Activated naive CD4-positive, alpha-beta T cell treated with anti-CD3 and anti-CD28 coated beads, Interleukin-2, amount 10 ng/mL, durations not matched to agents 7 days and 5 days (primary cell): Measurements from ENCODE around the gene PTGFRN.
A peak's percentile ranks its signal among the peaks of the same experiment; 100 is the strongest.

Experiments used
- CTCF ChIA-PET: fragments of 350-600 bp; sonication (Branson Sonifier 250); formaldehyde crosslinking; loops from one replicate; lab custom pipeline; 2021; ENCODE audit warnings: antibody characterized with exemption; lab: Charles Lee
- DNase-seq: peaks from one replicate; pipeline ENCODE4 v3.0.0-alpha.2; 2020
- H3K27ac Mint-ChIP-seq: one replicate; pipeline ENCODE4 v1.8.0; 2021; ENCODE audit warnings: mild to moderate bottlenecking, moderate library complexity, mixed read lengths
- H3K27me3 Mint-ChIP-seq: one replicate; pipeline ENCODE4 v1.8.0; 2021; ENCODE audit warnings: mild to moderate bottlenecking, mixed read lengths
- H3K36me3 Mint-ChIP-seq: one replicate; pipeline ENCODE4 v1.8.0; 2021; ENCODE audit warnings: mixed read lengths
- H3K4me1 Mint-ChIP-seq: one replicate; pipeline ENCODE4 v1.8.0; 2021; ENCODE audit warnings: mixed read lengths
- H3K4me3 Mint-ChIP-seq: one replicate; pipeline ENCODE4 v1.8.0; 2021; ENCODE audit warnings: mild to moderate bottlenecking, moderate library complexity, mixed read lengths
- H3K9me3 Mint-ChIP-seq: one replicate; pipeline ENCODE4 v1.8.0; 2021; ENCODE audit warnings: mixed read lengths

Gene PTGFRN

GRCh38 chr1:116948046-116948445, 38.3 kb downstream of the PTGFRN start:
- DNase-seq: no peak
- H3K4me1 Mint-ChIP-seq: peaks cover 25% of the 10 kb centered on the region

GRCh38 chr1:116948642-116949041, 38.9 kb downstream of the PTGFRN start:
- no peak overlapping the region for H3K27ac Mint-ChIP-seq
- H3K4me3 Mint-ChIP-seq: no peak overlapping the region
- no peaks in the 10 kb centered on the region for H3K27me3 Mint-ChIP-seq
- H3K36me3 Mint-ChIP-seq: no peaks in the 10 kb centered on the region
- DNase-seq: no peak
- CTCF ChIA-PET: interaction anchor here (1.3 kb wide), 1 partner anchor 34 kb away, joined by 3 read pairs; no protein-coding TSS in a partner anchor
- peaks cover 21% of the 10 kb centered on the region for H3K4me1 Mint-ChIP-seq
- no peaks in the 10 kb centered on the region for H3K9me3 Mint-ChIP-seq

More at GRCh38 chr1:116948046-116948445, 38.3 kb downstream of the PTGFRN start:
- H3K36me3 Mint-ChIP-seq: no peaks in the 10 kb centered on the region
- H3K4me3 Mint-ChIP-seq: no peak overlapping the region
- H3K9me3 Mint-ChIP-seq: no peaks in the 10 kb centered on the region
- H3K27ac Mint-ChIP-seq: no peak overlapping the region
- CTCF ChIA-PET: interaction anchor here (1.0 to 1.3 kb wide), 2 partner anchors 34 to 223 kb away, joined by 3 read pairs; no protein-coding TSS in a partner anchor
- no peaks in the 10 kb centered on the region for H3K27me3 Mint-ChIP-seq

DNA sequence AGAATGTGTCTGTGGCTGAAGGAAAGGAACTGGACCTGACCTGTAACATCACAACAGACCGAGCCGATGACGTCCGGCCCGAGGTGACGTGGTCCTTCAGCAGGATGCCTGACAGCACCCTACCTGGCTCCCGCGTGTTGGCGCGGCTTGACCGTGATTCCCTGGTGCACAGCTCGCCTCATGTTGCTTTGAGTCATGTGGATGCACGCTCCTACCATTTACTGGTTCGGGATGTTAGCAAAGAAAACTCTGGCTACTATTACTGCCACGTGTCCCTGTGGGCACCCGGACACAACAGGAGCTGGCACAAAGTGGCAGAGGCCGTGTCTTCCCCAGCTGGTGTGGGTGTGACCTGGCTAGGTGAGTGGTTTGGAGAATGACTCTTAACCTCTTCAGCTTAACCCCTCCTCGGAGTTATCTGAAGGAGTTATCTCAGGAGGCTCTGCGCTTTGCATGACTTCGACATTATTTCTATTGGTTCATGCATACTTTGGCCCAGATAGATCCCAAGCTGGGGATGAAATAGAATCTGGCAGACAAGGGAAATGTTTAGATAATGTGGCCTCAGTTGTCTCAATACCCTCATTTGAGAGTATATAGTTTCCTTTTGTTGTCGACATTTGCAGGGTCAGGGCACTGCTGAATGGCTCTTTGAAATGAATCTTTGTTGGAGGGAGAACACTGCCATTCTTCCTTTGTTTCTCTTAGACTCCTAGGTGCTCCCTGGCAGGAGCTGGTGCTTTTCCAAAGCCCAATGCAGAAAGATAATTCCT, 39.7 kb downstream of the PTGFRN start:
- no peaks in the 10 kb centered on the region for H3K9me3 Mint-ChIP-seq
- H3K36me3 Mint-ChIP-seq: no peaks in the 10 kb centered on the region
- no peaks in the 10 kb centered on the region for H3K27me3 Mint-ChIP-seq
- no peak overlapping the region for H3K4me3 Mint-ChIP-seq
- peaks cover 15% of the 10 kb centered on the region for H3K4me1 Mint-ChIP-seq
- DNase-seq: no peak
- no peak overlapping the region for H3K27ac Mint-ChIP-seq
- CTCF ChIA-PET: interaction anchor here (1.0 kb wide), 1 partner anchor 69 kb away, joined by 3 read pairs; no protein-coding TSS in a partner anchor

GRCh38 chr1:116950517-116951199, 40.9 kb downstream of the PTGFRN start:
- H3K36me3 Mint-ChIP-seq: no peaks in the 10 kb centered on the region
- H3K9me3 Mint-ChIP-seq: no peaks in the 10 kb centered on the region
- CTCF ChIA-PET: interaction anchor here (0.6 kb wide), 2 partner anchors 47 to 278 kb away, joined by 3 read pairs; no protein-coding TSS in a partner anchor
- H3K27me3 Mint-ChIP-seq: no peaks in the 10 kb centered on the region
- no peak overlapping the region for H3K27ac Mint-ChIP-seq
- no peak for DNase-seq
- H3K4me3 Mint-ChIP-seq: no peak overlapping the region
- peaks cover 6% of the 10 kb centered on the region for H3K4me1 Mint-ChIP-seq

DNA sequence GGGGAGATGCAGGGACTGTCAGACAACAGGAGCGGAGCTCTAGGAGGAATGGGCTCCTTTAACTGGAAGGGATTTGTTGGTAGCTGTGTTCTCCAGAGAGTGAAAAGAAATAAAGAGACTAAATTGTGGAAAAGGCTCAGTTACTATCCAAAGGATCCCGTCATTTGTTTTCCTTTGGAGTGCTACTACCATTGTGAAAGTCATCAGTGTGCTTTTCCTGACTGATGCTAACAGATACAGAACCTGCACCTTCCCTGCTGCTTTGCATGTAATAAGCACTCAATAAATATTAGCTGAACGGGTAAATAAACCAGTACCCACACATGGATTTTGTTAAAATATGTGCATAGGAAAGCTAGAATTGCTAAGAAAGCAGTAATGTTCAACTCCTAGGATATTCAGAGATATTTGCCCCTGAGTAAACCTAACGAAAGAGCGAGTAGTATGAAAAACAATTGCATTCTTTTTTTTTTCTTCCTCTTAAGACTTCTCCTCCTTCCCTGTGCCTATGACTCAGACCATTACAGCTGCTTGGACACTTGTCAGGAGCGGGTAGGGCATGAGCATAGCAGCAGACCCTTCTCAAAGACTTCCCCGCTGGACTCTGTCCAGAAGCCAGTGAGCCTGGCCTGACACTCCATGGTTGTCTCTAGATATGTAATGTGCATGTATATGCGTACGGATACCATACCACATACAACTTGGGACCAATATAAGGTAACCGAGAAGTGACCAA, 41.7 kb downstream of the PTGFRN start:
- Mint-ChIP-seq H3K4me3 (no peak overlapping the region), H3K4me1 (no peaks in the 10 kb centered on the region), H3K27ac (no peak overlapping the region), H3K36me3 (no peaks in the 10 kb centered on the region), H3K27me3 (no peaks in the 10 kb centered on the region), H3K9me3 (no peaks in the 10 kb centered on the region)
- CTCF ChIA-PET: interaction anchor here (0.5 kb wide), 1 partner anchor 279 kb away, joined by 3 read pairs; no protein-coding TSS in a partner anchor
- DNase-seq: no peak

DNA sequence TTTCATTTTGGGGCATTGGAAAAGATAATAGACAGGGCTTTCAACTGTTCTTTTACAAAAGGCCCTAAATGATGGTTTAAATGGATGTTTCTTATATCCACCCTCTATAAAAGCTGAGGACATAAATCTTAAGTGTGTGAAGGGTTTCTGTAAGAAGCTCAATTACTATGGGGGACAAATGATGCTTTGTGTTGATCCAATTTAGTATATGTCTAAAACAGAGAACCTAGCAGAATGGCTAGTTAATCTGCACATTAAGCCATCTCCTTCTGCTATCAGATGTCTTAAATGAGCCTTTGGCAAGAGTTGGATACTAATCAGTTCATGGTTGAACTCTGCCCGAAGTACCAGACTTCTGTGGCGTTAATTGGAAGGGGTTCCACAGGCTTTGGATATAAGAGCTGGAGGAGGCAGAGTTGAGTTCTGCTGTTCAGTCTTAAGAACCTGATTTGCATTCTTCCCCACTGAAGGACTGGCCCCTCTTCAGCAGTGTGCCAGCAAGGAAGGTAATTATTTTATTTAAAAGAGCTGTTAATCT, 43.1 kb downstream of the PTGFRN start:
- DNase-seq: no peak
- Mint-ChIP-seq H3K4me1 (no peaks in the 10 kb centered on the region), H3K27me3 (no peaks in the 10 kb centered on the region), H3K27ac (no peak overlapping the region), H3K4me3 (no peak overlapping the region), H3K9me3 (no peaks in the 10 kb centered on the region), H3K36me3 (no peaks in the 10 kb centered on the region)
- CTCF ChIA-PET: no interaction called here

DNA sequence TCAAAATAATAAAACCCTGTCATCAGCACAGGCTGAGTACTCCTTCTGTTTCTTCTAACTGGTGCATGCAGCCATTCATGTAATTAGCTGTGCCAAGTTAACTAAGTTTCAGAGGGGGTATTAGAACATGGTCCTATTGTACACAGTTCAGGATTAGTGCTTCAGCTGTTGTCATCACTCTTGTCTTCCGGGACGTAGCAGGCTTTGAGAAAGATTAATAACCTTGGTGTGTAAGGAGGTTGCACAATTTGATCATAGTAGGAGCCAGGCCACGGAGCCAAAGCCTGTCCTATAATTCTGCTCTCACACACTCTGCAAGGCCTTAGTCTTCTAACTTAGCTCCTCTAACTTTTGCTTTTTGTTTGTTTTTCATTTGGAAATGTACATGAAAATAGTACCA, 44.7 kb downstream of the PTGFRN start:
- DNase-seq: no peak
- H3K27me3 Mint-ChIP-seq: no peaks in the 10 kb centered on the region
- CTCF ChIA-PET: interaction anchor here (1.1 kb wide), 1 partner anchor 20 kb away, joined by 3 read pairs; no protein-coding TSS in a partner anchor
- no peaks in the 10 kb centered on the region for H3K9me3 Mint-ChIP-seq
- H3K27ac Mint-ChIP-seq: no peak overlapping the region
- no peaks in the 10 kb centered on the region for H3K4me1 Mint-ChIP-seq
- H3K4me3 Mint-ChIP-seq: no peak overlapping the region
- H3K36me3 Mint-ChIP-seq: no peaks in the 10 kb centered on the region

- CTCF ChIA-PET: no interaction called here
- H3K4me3 Mint-ChIP-seq: no peak overlapping the region
- no peaks in the 10 kb centered on the region for H3K4me1 Mint-ChIP-seq
- H3K27ac Mint-ChIP-seq: no peak overlapping the region
- no peaks in the 10 kb centered on the region for H3K9me3 Mint-ChIP-seq
- no peak for DNase-seq
- no peaks in the 10 kb centered on the region for H3K27me3 Mint-ChIP-seq
- no peaks in the 10 kb centered on the region for H3K36me3 Mint-ChIP-seq
Measured at GRCh38 chr1:116956378-116956777, 46.7 kb downstream of the PTGFRN start.

GRCh38 chr1:116957646-116958045, 47.9 kb downstream of the PTGFRN start:
- no peak for DNase-seq
- no peaks in the 10 kb centered on the region for H3K9me3 Mint-ChIP-seq
- H3K4me3 Mint-ChIP-seq: no peak overlapping the region
- no peaks in the 10 kb centered on the region for H3K27me3 Mint-ChIP-seq
- no peaks in the 10 kb centered on the region for H3K36me3 Mint-ChIP-seq
- CTCF ChIA-PET: no interaction called here
- no peaks in the 10 kb centered on the region for H3K4me1 Mint-ChIP-seq
- H3K27ac Mint-ChIP-seq: no peak overlapping the region

DNA sequence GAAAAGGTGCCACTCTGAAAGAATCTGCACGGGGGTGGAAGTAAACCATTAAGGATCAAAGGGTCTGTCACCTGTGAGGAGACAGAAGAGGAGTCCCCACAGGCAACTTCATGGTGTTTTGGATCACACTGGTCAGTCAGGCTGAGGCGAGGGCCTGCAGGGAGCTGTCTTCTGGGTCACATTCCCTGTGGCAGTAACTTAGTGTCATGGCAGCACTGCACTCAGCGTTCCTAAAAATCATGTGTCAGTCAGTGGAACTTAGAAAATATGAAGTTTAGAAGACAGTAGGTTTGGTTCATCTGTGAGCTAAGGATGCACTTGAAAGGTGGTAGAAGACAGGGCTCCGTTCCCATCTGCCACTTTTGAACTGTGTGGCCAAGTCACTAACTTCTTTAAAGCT, 48.4 kb downstream of the PTGFRN start:
- Mint-ChIP-seq H3K36me3 (no peaks in the 10 kb centered on the region), H3K4me3 (no peak overlapping the region)

GRCh38 chr1:116958977-116959376, 49.3 kb downstream of the PTGFRN start:
- no peak overlapping the region for H3K27ac Mint-ChIP-seq
- H3K4me3 Mint-ChIP-seq: no peak overlapping the region
- H3K36me3 Mint-ChIP-seq: no peaks in the 10 kb centered on the region
- DNase-seq: no peak
- no peaks in the 10 kb centered on the region for H3K9me3 Mint-ChIP-seq
- no peaks in the 10 kb centered on the region for H3K27me3 Mint-ChIP-seq
- CTCF ChIA-PET: no interaction called here
- no peaks in the 10 kb centered on the region for H3K4me1 Mint-ChIP-seq

More for the DNA sequence above, 48.4 kb downstream of the PTGFRN start:
- CTCF ChIA-PET: no interaction called here
- no peaks in the 10 kb centered on the region for H3K27me3 Mint-ChIP-seq
- no peak for DNase-seq
- H3K27ac Mint-ChIP-seq: no peak overlapping the region
- no peaks in the 10 kb centered on the region for H3K9me3 Mint-ChIP-seq
- no peaks in the 10 kb centered on the region for H3K4me1 Mint-ChIP-seq

DNA sequence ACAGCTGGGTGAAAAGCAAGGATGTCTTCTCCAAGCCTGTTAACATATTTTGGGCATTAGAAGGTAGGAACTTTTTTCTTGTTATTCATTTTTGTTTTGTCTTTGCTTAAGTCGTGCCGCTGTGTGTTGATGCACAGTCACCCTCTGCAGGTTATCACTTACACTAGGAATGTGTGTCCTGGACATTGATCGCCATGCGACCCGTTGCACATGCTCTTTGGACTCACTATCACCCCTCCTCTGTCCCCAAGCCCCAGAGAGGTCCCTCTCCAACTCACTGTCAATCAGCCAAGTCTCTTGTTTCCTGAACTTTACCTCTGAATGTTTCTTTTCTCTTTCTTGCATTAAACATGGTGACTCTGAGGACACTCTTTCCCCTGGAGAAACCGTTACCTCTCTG, 51.9 kb downstream of the PTGFRN start:
- Mint-ChIP-seq H3K4me3 (no peak overlapping the region), H3K36me3 (no peaks in the 10 kb centered on the region), H3K27me3 (no peaks in the 10 kb centered on the region), H3K27ac (no peak overlapping the region), H3K9me3 (no peaks in the 10 kb centered on the region), H3K4me1 (no peaks in the 10 kb centered on the region)
- CTCF ChIA-PET: interaction anchor here (1.3 kb wide), 1 partner anchor 20 kb away, joined by 3 read pairs; no protein-coding TSS in a partner anchor
- no peak for DNase-seq

DNA sequence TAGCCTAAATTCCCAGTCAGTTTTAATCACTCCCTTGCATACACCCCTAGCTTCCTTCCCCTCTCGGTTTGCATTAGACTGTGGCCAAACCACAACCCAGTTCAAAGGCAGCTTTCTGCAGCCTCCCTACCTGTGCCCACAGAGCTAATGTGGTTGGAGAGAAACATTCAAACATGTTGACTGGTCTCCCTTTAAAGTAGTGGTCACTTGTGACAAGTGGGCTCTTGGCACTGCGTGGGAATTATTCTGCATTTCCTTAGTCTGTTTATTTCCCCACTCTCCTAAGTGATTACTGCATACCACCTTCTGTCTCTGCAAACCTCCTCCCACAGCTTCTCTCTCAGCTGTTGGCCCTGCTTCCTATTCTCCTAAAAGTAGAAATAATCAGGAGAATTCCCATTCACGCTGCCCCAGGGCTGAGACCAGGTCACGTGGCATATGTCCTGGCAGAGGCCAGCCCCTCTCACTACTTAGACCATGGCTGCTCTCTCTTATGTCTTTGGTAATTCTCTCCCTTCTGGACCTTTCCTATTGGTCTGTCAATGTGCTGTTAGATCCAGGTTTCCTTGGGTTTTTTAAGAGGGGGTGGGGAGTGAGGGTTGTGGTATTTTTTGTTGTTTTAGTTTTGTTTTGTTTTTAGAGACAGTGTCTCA, 53.4 kb downstream of the PTGFRN start:
- Mint-ChIP-seq H3K4me1 (no peaks in the 10 kb centered on the region), H3K36me3 (no peaks in the 10 kb centered on the region), H3K27me3 (no peaks in the 10 kb centered on the region), H3K27ac (no peak overlapping the region), H3K4me3 (no peak overlapping the region), H3K9me3 (no peaks in the 10 kb centered on the region)
- DNase-seq: peak; percentile 41
- CTCF ChIA-PET: interaction anchor here (1.3 kb wide), 1 partner anchor 21 kb away, joined by 3 read pairs; no protein-coding TSS in a partner anchor
